SU-DHL-6 (cell line): ENCODE measurements around the gene DDX10.

Experiments used
- H2AFZ ChIP-seq: fragments of 200-600 bp; sonication (generic); 2 replicates; pipeline ENCODE4 v1.6.1; 2014; ENCODE audit warnings: low read depth, mild to moderate bottlenecking, moderate library complexity, mixed read lengths, antibody characterized with exemption, low read length; ENCODE audit not compliant: severe bottlenecking
- H3F3A ChIP-seq: fragments of 200-600 bp; shearing (Covaris generic); 2 replicates; pipeline ENCODE4 v1.6.0; 2016; ENCODE audit warnings: antibody characterized with exemption, mild to moderate bottlenecking; ENCODE audit not compliant: insufficient read depth
- H3K27ac ChIP-seq: fragments of 200-600 bp; sonication (generic); 2 replicates; pipeline ENCODE4 v1.5.1; 2016; ENCODE audit warnings: low read depth, mild to moderate bottlenecking, low read length, moderate library complexity, mixed read lengths
- H3K27me3 ChIP-seq: fragments of 200-600 bp; sonication (generic), shearing (Covaris generic); 2 replicates; pipeline ENCODE4 v1.6.0; 2014; ENCODE audit warnings: mild to moderate bottlenecking, low read length
- H3K36me3 ChIP-seq: fragments of 200-600 bp; sonication (generic); 2 replicates; pipeline ENCODE4 v1.6.1; 2014; ENCODE audit warnings: mild to moderate bottlenecking, low read length, mixed read lengths
- H3K4me2 ChIP-seq: fragments of 300-600, 200-600 bp; shearing (Covaris generic), sonication (generic); 2 replicates; pipeline ENCODE4 v1.6.0; 2014; ENCODE audit warnings: low read length, low read depth, mild to moderate bottlenecking; ENCODE audit not compliant: poor library complexity, severe bottlenecking
- H3K4me3 ChIP-seq: fragments of 200-600 bp; sonication (generic); 2 replicates; pipeline ENCODE4 v1.5.1; 2014; ENCODE audit warnings: antibody characterized with exemption, low read length, mild to moderate bottlenecking, mixed read lengths; ENCODE audit not compliant: insufficient read depth, poor library complexity, severe bottlenecking
- H3K79me2 ChIP-seq: fragments of 200-600 bp; sonication (generic); 2 replicates; pipeline ENCODE4 v1.6.1; 2014; ENCODE audit warnings: mild to moderate bottlenecking, low read length, moderate library complexity; ENCODE audit not compliant: insufficient read depth
- H3K9ac ChIP-seq: fragments of 200-600 bp; sonication (generic); 2 replicates; pipeline ENCODE4 v1.7.0; 2014; ENCODE audit warnings: mild to moderate bottlenecking, low read length
- H3K9me2 ChIP-seq: fragments of 200-600 bp; sonication (generic); replicated peaks from 2 replicates; pipeline ENCODE4 v1.6.1; 2014; ENCODE audit warnings: low read length; ENCODE audit not compliant: insufficient read depth
- H3K9me3 ChIP-seq: fragments of 200-600 bp; sonication (generic); 2 replicates; pipeline ENCODE4 v1.6.1; 2014; ENCODE audit warnings: low read length, mixed read lengths; ENCODE audit not compliant: insufficient read depth
- H4K20me1 ChIP-seq: fragments of 200-600 bp; sonication (generic); 2 replicates; pipeline ENCODE4 v1.6.1; 2014; ENCODE audit warnings: low read depth, mild to moderate bottlenecking, antibody characterized with exemption, low read length, moderate library complexity, mixed read lengths
- CTCF ChIP-seq: fragments of 200-600 bp; sonication (generic); IDR thresholded peaks from one replicate; pipeline ENCODE4 v1.5.1; 2017; ENCODE audit warnings: antibody characterized with exemption, mild to moderate bottlenecking, low read length, moderate library complexity; ENCODE audit not compliant: insufficient read depth, poor library complexity, severe bottlenecking
- EZH2phosphoT487 ChIP-seq: fragments of 200-600 bp; sonication (generic), shearing (Covaris generic); conservative IDR thresholded peaks from 2 replicates; pipeline ENCODE4 v1.6.1; 2018; ENCODE audit warnings: mild to moderate bottlenecking, antibody characterized with exemption, low read length, moderate library complexity, mixed read lengths

DDX10 gene

GRCh38 chr11:108793611-108794010 lies 128.7 kb downstream of the DDX10 start:
- no peak overlapping the region for H3K27ac ChIP-seq
- H3K9ac ChIP-seq, result no peak overlapping the region
- peaks cover 41% of the 10 kb centered on the region for H3K79me2 ChIP-seq
- H3K27me3 ChIP-seq, result no peaks in the 10 kb centered on the region
- TF ChIP-seq EZH2phosphoT487, result no peak
- TF ChIP-seq CTCF, result no peak
- no peaks in the 10 kb centered on the region for H3K9me3 ChIP-seq
- H3F3A ChIP-seq, result no peaks in the 10 kb centered on the region
- no peak overlapping the region for H3K4me2 ChIP-seq
- H3K4me3 ChIP-seq, result no peak overlapping the region
- no peaks in the 10 kb centered on the region for H3K36me3 ChIP-seq
- H3K9me2 ChIP-seq, result no peaks in the 10 kb centered on the region
- H4K20me1 ChIP-seq, result no peaks in the 10 kb centered on the region
- no peak overlapping the region for H2AFZ ChIP-seq

DNA sequence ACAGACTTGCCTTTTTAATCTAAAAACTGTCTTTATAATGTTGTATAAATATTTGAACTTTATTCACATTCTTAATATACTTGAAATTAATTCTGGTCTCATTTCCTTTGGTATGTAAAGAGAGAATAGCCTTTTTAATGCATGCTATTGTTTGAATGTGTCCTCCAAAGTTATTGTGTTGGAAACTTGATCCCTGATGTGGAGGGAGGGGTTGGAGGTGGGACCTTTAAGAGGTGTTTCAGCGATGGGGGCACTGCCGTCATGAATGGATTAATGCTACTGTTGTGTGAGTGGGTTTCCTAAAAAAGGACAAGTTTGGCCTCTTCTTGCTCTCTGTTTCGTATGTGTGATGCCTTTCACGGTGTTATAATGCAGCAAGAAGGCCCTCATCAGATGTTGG lies 131.7 kb downstream of the DDX10 start:
- Histone ChIP-seq H3K4me2 (no peak overlapping the region), H3K9ac (no peak overlapping the region), H3K36me3 (no peaks in the 10 kb centered on the region), H3K27me3 (no peaks in the 10 kb centered on the region), H3K79me2 (peaks cover 46% of the 10 kb centered on the region), H3K27ac (no peak overlapping the region), H3K9me3 (no peaks in the 10 kb centered on the region), H3F3A (no peaks in the 10 kb centered on the region), H2AFZ (no peak overlapping the region), H3K4me3 (no peak overlapping the region), H4K20me1 (no peaks in the 10 kb centered on the region), H3K9me2 (no peaks in the 10 kb centered on the region)
- TF ChIP-seq CTCF (no peak), EZH2phosphoT487 (no peak)

DNA sequence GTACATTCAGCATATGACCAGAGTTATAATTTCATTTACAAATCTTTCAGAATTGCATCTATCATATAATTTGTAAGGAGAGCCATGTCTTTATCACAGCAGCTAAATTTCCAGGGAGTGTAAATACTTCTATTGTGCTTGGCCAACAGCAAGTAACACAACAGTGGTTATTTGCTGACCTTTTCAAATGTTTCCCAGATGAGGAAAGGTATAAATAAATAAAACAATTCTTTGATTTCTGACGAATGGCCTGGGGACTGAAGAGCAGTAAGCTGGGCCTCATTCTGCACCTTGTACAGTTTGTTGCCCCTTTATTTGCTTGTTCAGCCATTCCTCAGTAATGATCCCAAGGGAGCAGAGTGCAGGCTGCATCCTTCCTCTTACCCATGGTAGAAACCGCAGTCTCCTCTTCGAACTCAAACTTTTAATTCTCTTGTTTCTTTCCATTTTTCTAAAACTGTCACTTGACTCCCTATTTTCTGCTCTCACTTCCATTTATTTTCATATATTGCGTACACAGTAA lies 132.8 kb downstream of the DDX10 start:
- Histone ChIP-seq H3F3A (no peaks in the 10 kb centered on the region), H3K27me3 (no peaks in the 10 kb centered on the region), H3K4me2 (no peak overlapping the region), H3K27ac (no peak overlapping the region), H3K36me3 (no peaks in the 10 kb centered on the region), H3K4me3 (no peak overlapping the region), H3K9ac (no peak overlapping the region), H3K9me3 (no peaks in the 10 kb centered on the region), H2AFZ (no peak overlapping the region), H3K79me2 (peaks cover 40% of the 10 kb centered on the region), H3K9me2 (no peaks in the 10 kb centered on the region), H4K20me1 (no peaks in the 10 kb centered on the region)
- no peak for TF ChIP-seq EZH2phosphoT487
- TF ChIP-seq CTCF, result no peak
